ENCODE results near the gene CD200.

Gene CD200

DNA sequence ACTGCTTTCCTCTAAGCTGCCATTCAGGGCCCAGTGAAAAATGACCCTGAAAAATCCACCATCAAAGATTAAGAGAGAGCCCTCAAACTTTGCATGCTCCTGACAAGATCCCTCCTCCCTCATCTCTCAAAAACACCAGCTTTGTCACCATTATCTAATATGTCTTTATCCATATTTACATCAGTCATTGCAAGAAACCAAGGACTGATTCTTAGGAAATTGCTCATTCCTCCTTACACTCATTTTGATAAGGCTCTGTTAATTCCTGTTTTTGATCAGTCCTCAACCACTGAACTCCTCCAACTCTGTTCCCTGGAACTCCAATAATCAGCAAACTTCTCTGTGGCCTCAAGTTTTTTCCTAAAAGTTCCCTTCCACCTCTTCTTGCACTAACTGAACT, 51.8 kb downstream of the CD200 start:
- no peaks in the 10 kb centered on the region for H3K9me3 ChIP-seq (ENCODE audit: insufficient read depth, low read depth, low read length)
- H3K9me2 ChIP-seq (replicated peaks; ENCODE audit: low read depth, low read length), result no peaks in the 10 kb centered on the region
- H3K27me3 ChIP-seq (ENCODE audit: insufficient read depth, low read length, poor library complexity, severe bottlenecking), result no peaks in the 10 kb centered on the region
- peak overlapping the region; percentile 95 for H2AFZ ChIP-seq (ENCODE audit: low read length)
- H3K4me1 ChIP-seq (ENCODE audit: insufficient read depth, low read length, poor library complexity, severe bottlenecking), result peaks cover 36% of the 10 kb centered on the region
- no peak overlapping the region for H3K4me2 ChIP-seq (ENCODE audit: low read depth, low read length, poor library complexity, severe bottlenecking)
- no peaks in the 10 kb centered on the region for H3K36me3 ChIP-seq (ENCODE audit: insufficient read depth, low read length)
- H4K20me1 ChIP-seq (ENCODE audit: insufficient read depth, low read length, poor library complexity, severe bottlenecking), result no peaks in the 10 kb centered on the region
- H3K9ac ChIP-seq (ENCODE audit: low read depth, low read length, poor library complexity, severe bottlenecking), result peak overlapping the region; percentile 6
- H3K79me2 ChIP-seq (ENCODE audit: insufficient read depth, low read length), result no peaks in the 10 kb centered on the region
- no peak for TF ChIP-seq EZH2phosphoT487 (IDR thresholded peaks at IDR 0.05; ENCODE audit: borderline replicate concordance)
- no peak for TF ChIP-seq CTCF (conservative IDR thresholded peaks at IDR 0.05; ENCODE audit: low read length)
- H3K4me3 ChIP-seq (ENCODE audit: low read length, poor library complexity, severe bottlenecking), result no peak overlapping the region
- no peaks in the 10 kb centered on the region for H3F3A ChIP-seq (ENCODE audit: low read depth)

DNA sequence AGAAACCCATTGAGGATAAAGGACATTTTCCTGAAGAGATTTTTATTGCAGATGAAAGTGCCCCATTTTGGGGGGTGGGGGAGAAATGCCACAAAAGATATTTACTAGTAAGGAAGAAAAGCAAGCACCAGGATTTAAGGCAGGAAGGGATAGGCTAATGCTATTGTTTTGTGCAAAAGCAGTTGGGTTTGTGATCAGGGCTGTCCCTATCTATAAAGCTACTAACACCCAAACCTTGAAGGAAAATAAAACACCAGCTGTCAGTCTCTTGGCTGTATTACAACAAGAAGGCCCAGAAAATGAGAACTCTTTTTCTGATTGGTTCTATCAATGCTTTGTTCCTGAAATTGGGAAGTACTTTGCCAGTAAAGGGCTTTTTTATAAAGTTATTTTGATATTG, 56.0 kb downstream of the CD200 start:
- Histone ChIP-seq H3F3A (ENCODE audit: low read depth) (peaks cover 7% of the 10 kb centered on the region; the same call in 1 of the 2 replicates), H3K4me2 (ENCODE audit: low read depth, low read length, poor library complexity, severe bottlenecking) (peak overlapping the region; percentile 17), H4K20me1 (ENCODE audit: insufficient read depth, low read length, poor library complexity, severe bottlenecking) (no peaks in the 10 kb centered on the region), H3K4me1 (ENCODE audit: insufficient read depth, low read length, poor library complexity, severe bottlenecking) (peaks cover 69% of the 10 kb centered on the region), H2AFZ (ENCODE audit: low read length) (peak overlapping the region; percentile 39; the same call in 1 of the 2 replicates), H3K27me3 (ENCODE audit: insufficient read depth, low read length, poor library complexity, severe bottlenecking) (no peaks in the 10 kb centered on the region), H3K9me2 (replicated peaks; ENCODE audit: low read depth, low read length) (no peaks in the 10 kb centered on the region), H3K9me3 (ENCODE audit: insufficient read depth, low read depth, low read length) (peaks cover 12% of the 10 kb centered on the region), H3K36me3 (ENCODE audit: insufficient read depth, low read length) (no peaks in the 10 kb centered on the region; the same call in 1 of the 2 replicates), H3K79me2 (ENCODE audit: insufficient read depth, low read length) (no peaks in the 10 kb centered on the region), H3K4me3 (ENCODE audit: low read length, poor library complexity, severe bottlenecking) (no peak overlapping the region), H3K9ac (ENCODE audit: low read depth, low read length, poor library complexity, severe bottlenecking) (peak overlapping the region; percentile 17)
- TF ChIP-seq CTCF (conservative IDR thresholded peaks at IDR 0.05; ENCODE audit: low read length) (no peak), EZH2phosphoT487 (IDR thresholded peaks at IDR 0.05; ENCODE audit: borderline replicate concordance) (no peak)

GRCh38 chr3:112389961-112390360, 57.0 kb downstream of the CD200 start:
- Histone ChIP-seq H3K36me3 (ENCODE audit: insufficient read depth, low read length) (no peaks in the 10 kb centered on the region; the same call in 1 of the 2 replicates), H3F3A (ENCODE audit: low read depth) (peaks cover 11% of the 10 kb centered on the region; the same call in 1 of the 2 replicates), H3K27me3 (ENCODE audit: insufficient read depth, low read length, poor library complexity, severe bottlenecking) (no peaks in the 10 kb centered on the region), H3K9me2 (replicated peaks; ENCODE audit: low read depth, low read length) (no peaks in the 10 kb centered on the region), H3K9ac (ENCODE audit: low read depth, low read length, poor library complexity, severe bottlenecking) (no peak overlapping the region), H3K4me2 (ENCODE audit: low read depth, low read length, poor library complexity, severe bottlenecking) (no peak overlapping the region), H2AFZ (ENCODE audit: low read length) (peak overlapping the region; percentile 23; the same call in 1 of the 2 replicates), H3K79me2 (ENCODE audit: insufficient read depth, low read length) (no peaks in the 10 kb centered on the region), H3K4me3 (ENCODE audit: low read length, poor library complexity, severe bottlenecking) (no peak overlapping the region), H3K9me3 (ENCODE audit: insufficient read depth, low read depth, low read length) (peaks cover 12% of the 10 kb centered on the region), H4K20me1 (ENCODE audit: insufficient read depth, low read length, poor library complexity, severe bottlenecking) (no peaks in the 10 kb centered on the region), H3K4me1 (ENCODE audit: insufficient read depth, low read length, poor library complexity, severe bottlenecking) (peaks cover 74% of the 10 kb centered on the region)
- no peak for TF ChIP-seq CTCF (conservative IDR thresholded peaks at IDR 0.05; ENCODE audit: low read length)
- TF ChIP-seq EZH2phosphoT487 (IDR thresholded peaks at IDR 0.05; ENCODE audit: borderline replicate concordance), result no peak

Measured in Loucy (cell line).